DMS79 (cell line): ENCODE results near the gene CEP78.
A peak's percentile ranks its signal among the peaks of the same experiment; 100 is the strongest.
"Not testable (repeated sequence)": the region's sequence is repeated elsewhere in the genome, so short reads cannot be mapped to it uniquely, and the experiment has no call there.

Experiments
- DNase-seq: peaks from one replicate; lab custom pipeline; 2025; lab: John Stamatoyannopoulos, UW

The CEP78 gene

GRCh38 chr9:78236551-78236910, 656 bp downstream of the CEP78 start:
- DNase-seq: no peak

GRCh38 chr9:78238046-78239038, 2.5 kb downstream of the CEP78 start:
- DNase-seq: no peak

- no peak for DNase-seq
These were observed 3.6 kb downstream of the CEP78 start for GRCh38 chr9:78239506-78239905.

GRCh38 chr9:78242041-78242440, 6.2 kb downstream of the CEP78 start:
- no peak for DNase-seq

GRCh38 chr9:78243130-78243529, 7.3 kb downstream of the CEP78 start:
- DNase-seq: no peak

GRCh38 chr9:78245401-78245800, 9.5 kb downstream of the CEP78 start:
- DNase-seq: no peak

- DNase-seq: no peak
These were observed 12.8 kb downstream of the CEP78 start for GRCh38 chr9:78248635-78249034.

- DNase-seq: no peak
These were observed 13.7 kb downstream of the CEP78 start for GRCh38 chr9:78249542-78249941.

- DNase-seq: no peak
These were observed 16.7 kb downstream of the CEP78 start for GRCh38 chr9:78252616-78253015.

GRCh38 chr9:78253285-78253684, 17.4 kb downstream of the CEP78 start:
- no peak for DNase-seq

- no peak for DNase-seq
These were observed 25.6 kb downstream of the CEP78 start for GRCh38 chr9:78261403-78262001.

GRCh38 chr9:78262655-78263054, 26.8 kb downstream of the CEP78 start:
- DNase-seq: no peak

GRCh38 chr9:78267889-78268288, 32.0 kb downstream of the CEP78 start:
- no peak for DNase-seq

- no peak for DNase-seq
These were observed 33.9 kb downstream of the CEP78 start for GRCh38 chr9:78269784-78270183.

- DNase-seq: no peak
These were observed 36.4 kb downstream of the CEP78 start for GRCh38 chr9:78272307-78272706.

GRCh38 chr9:78273761-78274160, 37.9 kb downstream of the CEP78 start:
- no peak for DNase-seq

GRCh38 chr9:78278177-78278777, 42.4 kb downstream of the CEP78 start:
- no peak for DNase-seq

- DNase-seq: no peak
These were observed 42.9 kb downstream of the CEP78 start for GRCh38 chr9:78278801-78279200.

GRCh38 chr9:78280982-78281668, 45.2 kb downstream of the CEP78 start:
- DNase-seq: peak; percentile 27

- DNase-seq: not testable (repeated sequence)
These were observed 48.3 kb downstream of the CEP78 start for GRCh38 chr9:78284181-78284580.

- no peak for DNase-seq
These were observed 50.2 kb downstream of the CEP78 start for GRCh38 chr9:78286125-78286524.

- DNase-seq: no peak
These were observed 51.1 kb downstream of the CEP78 start for GRCh38 chr9:78286946-78287388.
